NAMALWA (cell line): ENCODE data around the gene LIN7B.
A peak's percentile ranks its signal among the peaks of the same experiment; 100 is the strongest.

Experiments
- DNase-seq: peaks from one replicate; pipeline ENCODE4 v3.0.0-alpha.2; 2015; ENCODE audit warnings: low spot score

Gene LIN7B

GRCh38 chr19:49094505-49095482 lies 19.4 kb upstream of the LIN7B start:
- DNase-seq: no peak

DNA sequence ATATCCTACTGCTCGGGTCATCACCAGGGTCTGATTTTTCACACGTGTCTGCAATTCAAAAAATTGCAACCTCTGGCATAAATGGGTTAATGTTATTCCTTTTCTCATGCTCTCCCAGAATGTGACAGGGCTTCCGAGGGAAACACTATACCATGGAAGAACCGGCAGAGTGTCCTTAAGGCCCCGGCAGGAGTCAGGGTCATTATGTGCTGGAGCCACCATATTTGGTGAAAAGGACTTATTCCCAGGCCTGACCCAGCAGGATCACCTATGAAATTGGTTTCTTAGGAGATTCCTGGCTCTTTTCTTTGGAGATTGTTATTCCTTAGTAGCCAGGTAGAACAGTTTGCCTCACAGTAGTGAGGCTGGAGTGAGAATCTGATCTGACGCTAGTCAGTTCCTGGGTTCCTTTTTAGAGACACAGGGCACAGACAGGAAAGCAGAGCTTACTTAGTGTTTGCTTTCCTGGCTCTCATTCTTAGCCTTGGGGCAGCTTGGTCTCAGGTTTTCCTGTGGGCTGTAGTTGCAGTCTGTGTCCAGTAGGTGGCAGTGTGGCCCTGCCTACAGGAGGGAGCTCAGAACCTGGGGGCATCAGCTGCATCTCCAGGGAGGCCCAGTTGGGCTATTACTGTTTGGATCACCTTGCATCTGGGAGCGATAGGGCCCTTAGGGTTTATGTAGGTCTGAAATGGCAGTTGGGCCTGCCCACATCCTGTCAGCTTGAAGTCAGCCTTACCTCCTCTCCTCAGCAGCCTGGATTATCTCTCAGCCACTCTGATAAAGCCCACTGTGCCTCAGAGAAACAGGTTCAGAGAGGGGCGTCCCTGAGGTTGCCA lies 16.5 kb upstream of the LIN7B start:
- peak; percentile 91 for DNase-seq

- no peak for DNase-seq
Observed at GRCh38 chr19:49098795-49099194, 15.4 kb upstream of the LIN7B start.

DNA sequence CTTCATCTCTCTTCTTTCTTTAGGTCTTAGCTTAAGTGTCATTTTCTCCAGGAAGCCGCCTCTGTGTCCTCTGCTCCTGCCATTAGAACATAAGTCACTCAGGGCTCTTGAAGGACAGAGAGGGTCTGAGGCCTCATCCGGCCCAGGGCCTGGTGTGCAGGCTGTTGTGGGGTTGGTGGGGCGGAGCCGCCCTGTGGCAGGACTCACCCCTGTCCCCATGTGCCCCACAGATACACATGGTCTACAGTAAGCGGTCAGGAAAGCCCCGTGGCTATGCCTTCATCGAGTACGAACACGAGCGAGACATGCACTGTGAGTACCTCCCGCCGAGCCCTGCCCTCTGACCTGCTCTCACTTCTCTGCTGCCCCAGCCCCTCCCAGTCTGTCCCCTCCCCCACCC lies 13.0 kb upstream of the LIN7B start:
- no peak for DNase-seq

DNA sequence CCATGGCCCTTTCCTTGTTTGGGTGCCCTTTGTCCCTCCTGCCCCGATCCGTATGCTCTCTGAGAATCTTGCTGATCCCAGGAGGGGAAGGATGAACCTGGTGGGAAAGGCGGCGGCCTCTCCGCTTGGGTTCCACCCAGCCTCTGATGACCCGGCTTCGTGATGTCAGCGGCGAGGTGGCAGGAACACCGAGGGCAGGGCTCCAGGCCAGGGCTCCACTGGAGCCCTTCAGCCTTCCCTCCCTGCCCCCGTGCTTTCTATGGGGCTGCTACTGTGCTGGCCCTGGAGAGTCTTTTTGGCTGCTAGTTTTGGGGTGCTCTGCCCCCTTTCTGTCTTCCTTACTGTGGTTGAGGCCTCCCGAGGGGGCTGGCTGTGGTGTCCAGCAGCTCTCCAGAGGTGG lies 11.9 kb upstream of the LIN7B start:
- DNase-seq: no peak

DNA sequence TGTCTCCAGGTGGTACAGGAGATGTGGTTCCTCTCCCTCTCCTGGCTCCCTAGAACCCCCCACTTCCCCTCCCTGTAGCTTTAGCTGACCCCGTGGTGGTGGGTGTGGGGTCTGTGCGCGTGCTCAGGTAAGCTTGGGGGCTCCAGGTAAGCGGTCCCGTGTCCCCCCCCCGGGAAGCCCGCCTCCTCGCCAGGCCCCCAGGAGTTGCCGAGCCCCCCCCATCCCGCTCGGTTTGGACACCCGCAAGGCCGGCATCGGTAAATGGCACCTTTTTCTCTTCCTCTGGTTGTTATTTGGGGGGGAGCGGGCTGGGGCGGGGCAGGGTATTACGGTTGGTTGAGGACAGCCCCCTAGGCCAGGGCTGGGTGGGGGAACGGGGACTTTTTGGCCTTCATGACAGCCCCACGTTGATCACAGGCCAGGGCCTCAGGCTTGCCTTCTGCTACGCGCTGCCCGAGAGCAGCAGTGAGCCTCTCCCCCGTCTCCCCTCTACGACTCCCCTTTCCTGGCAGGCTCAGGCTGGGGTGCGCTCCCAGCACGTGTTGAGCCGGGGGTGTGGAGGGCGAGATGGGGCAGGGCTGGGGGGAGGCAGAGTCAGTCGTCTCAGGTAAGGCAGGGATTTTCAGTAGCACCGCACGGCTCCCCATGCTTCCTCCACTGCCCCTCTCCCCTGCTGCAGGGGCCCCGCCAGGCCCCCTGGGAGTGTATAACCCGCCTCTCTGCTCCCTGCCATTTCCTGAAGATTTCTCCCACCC lies 10.7 kb upstream of the LIN7B start:
- no peak for DNase-seq

DNA sequence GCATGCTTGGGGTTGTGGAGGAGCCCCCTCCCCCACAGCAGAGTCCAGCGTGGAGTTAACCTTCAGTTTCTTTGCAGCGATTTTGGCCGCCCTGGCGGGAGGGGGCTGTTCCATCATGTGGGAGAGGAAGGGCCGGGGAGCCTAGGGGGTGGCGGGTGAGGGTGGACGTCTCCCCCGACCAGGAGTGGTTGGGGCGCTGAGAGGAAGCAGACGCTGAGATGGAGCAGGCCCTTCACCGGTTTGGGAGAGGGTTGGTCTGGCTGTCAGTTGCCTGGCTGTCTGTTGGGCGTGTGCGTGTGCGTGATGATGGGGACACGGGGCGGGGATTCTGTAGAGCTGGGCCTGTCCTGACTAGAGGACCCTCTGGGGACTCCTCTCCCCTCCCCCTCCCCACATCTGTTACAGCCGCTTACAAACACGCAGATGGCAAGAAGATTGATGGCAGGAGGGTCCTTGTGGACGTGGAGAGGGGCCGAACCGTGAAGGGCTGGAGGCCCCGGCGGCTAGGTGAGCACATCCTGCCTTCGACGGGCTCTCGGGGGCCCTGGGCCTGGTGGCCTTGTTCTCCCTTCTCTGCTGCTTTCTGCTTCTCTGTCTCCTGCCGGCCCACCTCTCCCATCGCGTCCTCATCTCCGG lies 9.8 kb upstream of the LIN7B start:
- DNase-seq: no peak

GRCh38 chr19:49106648-49107135 lies 7.5 kb upstream of the LIN7B start:
- peak; percentile 79 for DNase-seq

DNA sequence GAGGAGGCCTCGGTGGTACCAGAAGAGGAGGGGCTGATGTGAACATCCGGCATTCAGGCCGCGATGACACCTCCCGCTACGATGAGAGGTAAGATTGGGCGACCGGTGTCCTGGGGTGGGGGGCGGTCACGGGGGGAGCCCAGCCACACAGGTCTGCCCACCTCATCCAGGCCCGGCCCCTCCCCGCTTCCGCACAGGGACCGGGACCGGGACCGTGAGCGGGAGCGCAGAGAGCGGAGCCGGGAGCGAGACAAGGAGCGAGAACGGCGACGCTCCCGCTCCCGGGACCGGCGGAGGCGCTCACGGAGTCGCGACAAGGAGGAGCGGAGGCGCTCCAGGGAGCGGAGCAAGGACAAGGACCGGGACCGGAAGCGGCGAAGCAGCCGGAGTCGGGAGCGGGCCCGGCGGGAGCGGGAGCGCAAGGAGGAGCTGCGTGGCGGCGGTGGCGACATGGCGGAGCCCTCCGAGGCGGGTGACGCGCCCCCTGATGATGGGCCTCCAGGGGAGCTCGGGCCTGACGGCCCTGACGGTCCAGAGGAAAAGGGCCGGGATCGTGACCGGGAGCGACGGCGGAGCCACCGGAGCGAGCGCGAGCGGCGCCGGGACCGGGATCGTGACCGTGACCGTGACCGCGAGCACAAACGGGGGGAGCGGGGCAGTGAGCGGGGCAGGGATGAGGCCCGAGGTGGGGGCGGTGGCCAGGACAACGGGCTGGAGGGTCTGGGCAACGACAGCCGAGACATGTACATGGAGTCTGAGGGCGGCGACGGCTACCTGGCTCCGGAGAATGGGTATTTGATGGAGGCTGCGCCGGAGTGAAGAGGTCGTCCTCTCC lies 6.3 kb upstream of the LIN7B start:
- DNase-seq: no peak

GRCh38 chr19:49109051-49109450 lies 5.1 kb upstream of the LIN7B start:
- no peak for DNase-seq

GRCh38 chr19:49109569-49110233 lies 4.5 kb upstream of the LIN7B start:
- no peak for DNase-seq

- no peak for DNase-seq
Observed at GRCh38 chr19:49110567-49110966, 3.6 kb upstream of the LIN7B start.

- DNase-seq: no peak
Observed at GRCh38 chr19:49111218-49111998, 2.8 kb upstream of the LIN7B start.

GRCh38 chr19:49114630-49115363 lies 627 bp downstream of the LIN7B start:
- no peak for DNase-seq

- DNase-seq: peak; percentile 50
Observed at GRCh38 chr19:49116544-49116943, 2.4 kb downstream of the LIN7B start.

DNA sequence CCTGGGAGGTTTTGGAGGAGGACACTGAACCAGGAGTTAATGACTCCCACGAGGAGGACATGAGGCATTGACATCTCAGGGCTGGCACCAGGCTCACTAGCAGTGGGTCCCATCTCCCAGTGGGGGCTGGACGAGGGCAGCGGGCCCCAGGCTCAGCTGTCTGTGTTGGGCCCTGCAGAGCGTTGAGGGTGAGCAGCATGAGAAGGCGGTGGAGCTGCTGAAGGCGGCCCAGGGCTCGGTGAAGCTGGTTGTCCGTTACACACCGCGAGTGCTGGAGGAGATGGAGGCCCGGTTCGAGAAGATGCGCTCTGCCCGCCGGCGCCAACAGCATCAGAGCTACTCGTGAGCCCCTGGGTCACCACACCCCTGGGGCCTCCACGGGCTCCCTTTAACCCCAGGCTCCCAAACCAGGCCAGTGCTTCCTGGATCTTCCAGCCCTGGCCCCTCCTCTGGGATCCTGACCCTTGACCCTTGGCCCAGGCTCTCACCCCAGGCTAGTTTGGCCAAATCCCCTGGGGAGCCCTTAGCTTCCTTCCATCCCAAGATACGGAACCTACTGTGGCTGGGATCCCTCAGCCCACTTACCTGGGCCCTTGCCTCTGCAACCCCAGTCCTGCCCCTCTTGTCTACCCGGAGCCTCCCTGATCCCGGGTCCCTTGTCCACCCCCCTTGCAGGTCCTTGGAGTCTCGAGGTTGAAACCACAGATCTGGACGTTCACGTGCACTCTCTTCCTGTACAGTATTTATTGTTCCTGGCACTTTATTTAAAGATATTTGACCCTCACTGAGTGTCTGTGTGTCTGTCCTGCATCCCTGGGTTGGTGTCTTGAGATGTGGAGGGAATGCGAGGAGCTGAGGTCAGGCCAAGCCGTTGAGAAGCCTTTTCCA lies 3.8 kb downstream of the LIN7B start:
- no peak for DNase-seq

DNA sequence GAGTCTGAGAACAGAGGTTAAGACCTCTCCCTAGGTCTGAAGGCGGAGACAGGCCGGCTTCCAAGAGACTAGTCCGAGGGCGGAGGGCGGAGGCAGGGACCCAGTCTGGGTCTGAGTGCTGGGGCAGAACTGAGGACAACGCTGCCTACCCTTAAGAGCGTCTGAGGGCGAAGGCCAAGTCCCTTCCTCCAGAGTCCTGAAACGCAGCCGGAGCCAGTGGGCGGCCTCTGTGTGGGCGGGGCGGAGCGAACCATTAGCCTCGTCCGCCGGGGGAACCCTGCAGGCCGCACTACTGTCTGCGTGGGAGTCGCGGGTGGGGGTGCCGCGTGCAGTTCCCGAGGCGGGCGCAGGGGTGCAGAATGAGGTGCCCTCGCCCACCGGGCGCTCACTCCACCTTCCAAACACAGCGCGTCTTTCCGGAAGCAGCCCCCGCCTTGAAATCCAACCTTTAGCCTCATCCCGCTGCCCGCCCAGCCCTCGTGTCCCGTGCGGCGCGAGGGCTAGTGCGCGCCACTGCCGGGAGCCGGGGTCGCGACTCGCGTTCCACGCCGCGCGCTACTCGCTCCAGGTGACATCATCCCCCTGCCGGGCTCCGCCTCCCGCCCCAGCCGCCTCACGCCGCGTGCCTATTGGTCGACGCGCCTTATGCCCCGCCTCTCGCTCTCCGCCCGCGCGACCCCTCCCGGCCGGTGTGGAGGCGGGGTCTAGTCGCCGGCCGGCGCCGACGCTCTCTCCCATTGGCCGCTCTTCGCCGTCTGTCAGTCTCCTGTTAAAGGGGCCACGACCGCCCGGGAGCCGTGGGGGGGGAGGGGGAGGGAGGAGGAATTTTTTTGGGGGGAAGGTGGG lies 4.6 kb downstream of the LIN7B start, which contains the start of gene C19orf73:
Gene C19orf73 (minus strand): TSS at position 579 of the 846 bp plus-strand sequence. CDS start 121 bp downstream, at position 458.
- DNase-seq: peak; percentile 94
